HepG2 (cell line): ENCODE data around the gene LOXL3. TPM values are rescaled to one million over a fixed set of nuclear protein-coding genes. Genes with fewer than 3 reads are reported as not detected.
A peak's percentile ranks its signal among the peaks of the same experiment; 100 is the strongest.

ENCODE experiments used
- ATAC-seq: fragments of 200-7000 bp; cut with Tn5 transposase; 3 replicates; pipeline ENCODE4 v1.9.1; 2020; ENCODE audit warnings: mild to moderate bottlenecking, moderate library complexity
- BruUV-seq: library from RNA; stranded (reverse); fragments of 400-500 nt; replicated peaks from 2 replicates; lab custom pipeline; 2021; lab: Mats Ljungman, UMichigan
- CTCF ChIA-PET: fragments of 300-600 bp; formaldehyde crosslinking; extraction: SDS; loops from one replicate; lab custom pipeline; 2021; ENCODE audit warnings: low total read pairs, inconsistent platforms, low intra/inter-chr PET ratio; lab: Yijun Ruan, JAX
- POLR2A ChIA-PET: fragments of 350-600 bp; sonication (Branson Sonifier 250); formaldehyde crosslinking; loops from one replicate; lab custom pipeline; 2020; ENCODE audit warnings: antibody characterized with exemption, inconsistent platforms; lab: Yijun Ruan, JAX
- DNase-seq: peaks from one replicate; pipeline ENCODE4 v3.0.0-alpha.2; 2015; ENCODE audit warnings: low spot score
- FAIRE-seq: peaks from 3 replicates; lab custom pipeline; 2011; peaks lifted over from hg19 to GRCh38; lab: Jason Lieb, UNC
- H2AFZ ChIP-seq: one replicate; pipeline ENCODE4 v1.6.1; 2011; ENCODE audit warnings: low read length, inconsistent platforms
- H3K27ac ChIP-seq: fragments of 300-600 bp; 3 replicates; pipeline ENCODE4 v1.8.0; 2011; ENCODE audit warnings: mixed run types, mild to moderate bottlenecking, mixed read lengths, low read length, inconsistent platforms; ENCODE audit not compliant: insufficient read depth; ENCODE audit errors: extremely low read length
- H3K27me3 ChIP-seq, 2 experiments: fragments of 200-600 bp in 1 of 2; 2 replicates in 1 of 2; 3 replicates in 1 of 2; pipeline versions ENCODE4 v1.6.0 to v1.8.0; 2011; ENCODE audit warnings: low read length in 2 of 2, mild to moderate bottlenecking in 2 of 2, moderate library complexity in 2 of 2, inconsistent platforms in 1 of 2; ENCODE audit not compliant: insufficient read depth in 2 of 2, control insufficient read depth in 1 of 2
- H3K36me3 ChIP-seq, 2 experiments: fragments of 200-600 bp in 1 of 2; replicated peaks in 1 of 2; 2 replicates in 1 of 2; 3 replicates in 1 of 2; pipeline versions ENCODE4 v1.5.1 to v1.8.0; 2011; ENCODE audit warnings: low read length in 2 of 2, inconsistent platforms in 1 of 2; ENCODE audit not compliant: insufficient read depth in 2 of 2, control insufficient read depth in 1 of 2
- H3K4me1 ChIP-seq: 2 replicates; pipeline ENCODE4 v1.5.1; 2012; ENCODE audit warnings: low read length, inconsistent platforms; ENCODE audit not compliant: insufficient read depth
- H3K4me2 ChIP-seq: 2 replicates; pipeline ENCODE4 v1.6.0; 2011; ENCODE audit warnings: low read depth, low read length, inconsistent platforms
- H3K4me3 ChIP-seq, 3 experiments: fragments of 200-600 bp in 1 of 3; sonication (generic), shearing (Covaris generic) in 1 of 3; replicated peaks in 1 of 3; 2 replicates each; pipeline ENCODE4 v1.5.1; 2011 to 2016; ENCODE audit warnings: low read length in 3 of 3, inconsistent platforms in 2 of 3, low read depth in 2 of 3, mild to moderate bottlenecking in 2 of 3, control low read depth in 1 of 3, mixed read lengths in 1 of 3; ENCODE audit not compliant: insufficient read depth in 1 of 3
- H3K79me2 ChIP-seq: one replicate; pipeline ENCODE4 v1.6.1; 2011; ENCODE audit warnings: low read length, inconsistent platforms; ENCODE audit not compliant: insufficient read depth
- H3K9ac ChIP-seq: 2 replicates; pipeline ENCODE4 v1.6.0; 2011; ENCODE audit warnings: mild to moderate bottlenecking, low read depth, low read length, inconsistent platforms; ENCODE audit not compliant: insufficient read depth
- H3K9me3 ChIP-seq: 2 replicates; pipeline ENCODE4 v1.5.1; 2012; ENCODE audit warnings: mild to moderate bottlenecking, low read length
- H4K20me1 ChIP-seq: 2 replicates; pipeline ENCODE4 v1.6.0; 2011; ENCODE audit warnings: inconsistent platforms, mild to moderate bottlenecking, low read length, moderate library complexity; ENCODE audit not compliant: insufficient read depth
- CBFB ChIP-seq: sonication (generic); formaldehyde crosslinking; IDR thresholded peaks from 2 replicates; pipeline ENCODE4 v1.4.0; 2020; ENCODE audit warnings: missing genetic modification reagents
- CREB1 ChIP-seq, 2 experiments: fragments of 450-650 bp in 1 of 2; IDR thresholded peaks; 2 replicates each; pipeline ENCODE4 v1.6.1; 2016 to 2017; ENCODE audit warnings: control low read depth in 1 of 2, mild to moderate bottlenecking in 1 of 2, missing compliant biosample characterization in 1 of 2, missing genetic modification characterization in 1 of 2
- ELF1 ChIP-seq: sonication (generic); formaldehyde crosslinking; IDR thresholded peaks from 2 replicates; pipeline ENCODE4 v1.4.0; 2020; ENCODE audit warnings: missing genetic modification reagents
- FOXP1 ChIP-seq, 2 experiments: fragments of 450-650 bp in 1 of 2; IDR thresholded peaks; 2 replicates each; pipeline ENCODE4 v1.6.1; 2017 to 2018; ENCODE audit warnings: antibody characterized with exemption in 1 of 2
- GABPA ChIP-seq, 2 experiments: IDR thresholded peaks; 2 replicates each; pipeline ENCODE4 v1.6.1; 2011 to 2016; ENCODE audit warnings: low read depth in 2 of 2, low read length in 1 of 2, missing biosample characterization in 1 of 2, missing genetic modification characterization in 1 of 2
- GABPB1 ChIP-seq: IDR thresholded peaks from 2 replicates; pipeline ENCODE4 v1.6.1; 2016; ENCODE audit warnings: mild to moderate bottlenecking, missing genetic modification reagents, moderate library complexity, missing compliant biosample characterization
- KLF6 ChIP-seq: IDR thresholded peaks from 2 replicates; pipeline ENCODE4 v1.8.0; 2016; ENCODE audit warnings: missing biosample characterization, missing genetic modification reagents
- MIER2 ChIP-seq: IDR thresholded peaks from 2 replicates; pipeline ENCODE4 v1.6.1; 2016; ENCODE audit warnings: missing biosample characterization, missing genetic modification reagents
- NR2F1 ChIP-seq, 2 experiments: fragments of 450-650 bp in 1 of 2; formaldehyde crosslinking in 1 of 2; IDR thresholded peaks; 2 replicates each; pipeline versions ENCODE4 v1.5.0 to v1.6.1; 2016 to 2020; ENCODE audit warnings: mild to moderate bottlenecking in 1 of 2, missing compliant biosample characterization in 1 of 2, missing genetic modification reagents in 1 of 2, moderate library complexity in 1 of 2
- ZBTB1 ChIP-seq: sonication (generic); formaldehyde crosslinking; IDR thresholded peaks from 2 replicates; pipeline ENCODE4 v1.4.0; 2020; ENCODE audit warnings: missing genetic modification reagents, borderline replicate concordance
- ZFP41 ChIP-seq: sonication (generic); formaldehyde crosslinking; IDR thresholded peaks from 2 replicates; pipeline ENCODE4 v1.4.0; 2020; ENCODE audit warnings: mild to moderate bottlenecking, missing genetic modification reagents, borderline replicate concordance
- ZNF180 ChIP-seq: sonication (generic); formaldehyde crosslinking; IDR thresholded peaks from 2 replicates; pipeline ENCODE4 v1.4.0; 2020; ENCODE audit warnings: low read depth, missing genetic modification reagents, borderline replicate concordance
- ZNF251 ChIP-seq: sonication (generic); formaldehyde crosslinking; IDR thresholded peaks from 2 replicates; pipeline ENCODE4 v1.9.0; 2021; ENCODE audit warnings: mild to moderate bottlenecking, missing genetic modification reagents
- WGBS: methylation state at CpG from one replicate; pipeline ENCODE4 v1.1.6; 2017; ENCODE audit warnings: low lambda C conversion rate; 5-methylcytosine and 5-hydroxymethylcytosine counted together
- in situ Hi-C: cut with HindIII; loops from 2 replicates; pipeline ENCODE4 v1.10.0; 2017; ENCODE audit warnings: low pct_unique_long_range_greater_than_20kb; ENCODE audit not compliant: extremely low pct_ligation_motif_present
- intact Hi-C: fragments of 100-400 bp; cut with micrococcal nuclease; formaldehyde crosslinking; loops from one replicate; pipeline ENCODE4 v1.10.0; 2022; ENCODE audit not compliant: unreplicated experiment
- polyA plus RNA-seq, 8 experiments: library from polyadenylated mRNA; depleted of rRNA in 3 of 8; stranded (reverse) in 7 of 8; unstranded in 1 of 8; fragments of >200 nt; fragmentation: Illumina TruSeq in 4 of 8; extraction: Trizol in 4 of 8; gene quantifications; 2 replicates each; pipeline versions ENCODE4 v1.2.1 to v1.2.3, GENCODE V29; 2011 to 2016; ENCODE audit warnings: low read depth in 4 of 8, missing spikeins in 1 of 8, mixed read lengths in 1 of 8; ENCODE audit not compliant: insufficient read depth in 1 of 8
- total RNA-seq, 5 experiments: library from RNA; depleted of rRNA; stranded (reverse); fragments of >200 nt; fragmentation: Illumina TruSeq; extraction: Trizol; gene quantifications; 2 replicates each; pipeline ENCODE4 v1.2.3, GENCODE V29; 2016; ENCODE audit warnings: low read depth in 1 of 5
- TF ChIP-seq, protein P1 (sequence below): sonication (generic); formaldehyde crosslinking; IDR thresholded peaks from 2 replicates; pipeline ENCODE4 v1.8.0; 2022; ENCODE audit warnings: missing genetic modification reagents, mild to moderate bottlenecking, inconsistent platforms, borderline replicate concordance
- TF ChIP-seq, protein P2 (sequence below): sonication (generic); formaldehyde crosslinking; IDR thresholded peaks from 2 replicates; pipeline ENCODE4 v1.4.0; 2020; ENCODE audit warnings: missing genetic modification reagents, borderline replicate concordance
- TF ChIP-seq, protein P3 (sequence below): sonication (generic); formaldehyde crosslinking; IDR thresholded peaks from 2 replicates; pipeline ENCODE4 v1.5.1; 2020; ENCODE audit warnings: missing genetic modification reagents, mild to moderate bottlenecking, borderline replicate concordance

The LOXL3 gene
- total and polyA plus RNA-seq, 2 of the 13 experiments (the other 11 are each of a cell fraction or from before 2014, with no cell fraction given): 0.55 to 6.5 TPM

DNA sequence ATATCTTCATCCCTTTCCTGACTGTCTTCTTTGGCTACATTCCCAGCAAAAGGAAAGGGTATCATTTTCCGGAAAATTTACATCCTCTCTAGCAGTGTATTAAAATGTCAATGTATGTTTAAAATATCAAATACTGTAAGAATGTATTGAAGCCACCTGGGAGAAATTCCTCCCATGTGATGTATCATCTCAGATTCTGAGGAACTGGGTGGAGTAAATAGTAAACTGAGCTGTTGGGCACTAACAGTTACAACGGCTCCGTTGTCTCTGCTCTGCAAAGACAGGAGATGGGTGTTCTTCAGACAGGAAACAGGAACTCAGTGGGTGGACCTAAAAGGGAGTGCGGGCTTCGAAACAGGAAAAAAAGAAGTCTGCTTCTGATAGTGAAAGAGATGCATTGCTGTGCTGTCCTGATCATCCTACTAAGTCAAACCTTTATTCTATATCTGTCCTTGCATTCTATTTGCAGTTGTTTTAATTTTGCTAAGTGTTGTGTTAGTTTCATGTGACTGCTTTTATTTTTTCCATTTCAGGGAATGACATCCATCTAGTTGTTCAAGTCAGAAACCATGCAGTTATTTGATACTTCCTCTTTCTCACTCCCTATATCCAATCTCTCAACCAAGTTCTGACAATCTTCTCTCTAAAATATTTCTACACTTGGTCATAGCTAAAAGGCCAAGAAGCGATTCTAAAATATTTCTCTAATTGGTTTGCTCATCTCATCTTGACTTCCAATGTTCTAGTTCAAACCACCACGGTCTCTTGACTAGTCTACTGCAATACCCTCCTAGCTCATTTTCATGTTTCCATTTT is 20.2 kb upstream of the LOXL3 start:
- peak; percentile 45; the same call in 2 of the 3 replicates for ATAC-seq
- Histone ChIP-seq H3K9ac (no peak overlapping the region), H3K27ac (no peak overlapping the region), H3K9me3 (no peaks in the 10 kb centered on the region), H3K4me1 (peaks cover 12% of the 10 kb centered on the region), H2AFZ (no peak overlapping the region), H3K4me3 (no peak overlapping the region), H4K20me1 (no peaks in the 10 kb centered on the region), H3K27me3 (peaks cover 0 to 30% of the 10 kb centered on the region in 2 experiments), H3K36me3 (no peaks in the 10 kb centered on the region), H3K79me2 (no peaks in the 10 kb centered on the region), H3K4me2 (peak overlapping the region; percentile 1; the same call in 1 of the 2 replicates)
- no TSS peak for BruUV-seq
- 42% methylated on average over 7 of the region's 7 CpGs for WGBS
- no peak for FAIRE-seq
- in situ Hi-C loops (no loop called here), intact Hi-C loops (no loop called here)
- ChIA-PET POLR2A (interaction anchor here (0.8 to 2.1 kb wide), 2 partner anchors 24 to 44 kb away, joined by 3 to 7 read pairs; partner anchors contain the start of genes AUP1 and HTRA2), CTCF (no interaction called here)
- no peak for DNase-seq
- TF ChIP-seq KLF6 (CRISPR knock-in tag) (no peak), FOXP1 (IDR thresholded peaks at IDR 0.05) (no peak), FOXP1 (CRISPR knock-in tag; IDR thresholded peaks at IDR 0.05) (no peak), GABPB1 (CRISPR knock-in tag) (peak; percentile 50), GABPA (IDR thresholded peaks at IDR 0.05; ENCODE audit: low read depth, low read length) (peak; percentile 31; the same call in 1 of the 2 replicates), GABPA (CRISPR knock-in tag; IDR thresholded peaks at IDR 0.05; ENCODE audit: low read depth) (peak; percentile 88), ZNF251 (CRISPR knock-in tag) (no peak), ZFP41 (CRISPR knock-in tag) (no peak), ZBTB1 (CRISPR knock-in tag) (no peak), NR2F1 (CRISPR knock-in tag; IDR thresholded peaks at IDR 0.05) (no peak), MIER2 (CRISPR knock-in tag) (no peak), ZNF180 (CRISPR knock-in tag) (no peak), CBFB (CRISPR knock-in tag) (no peak), ELF1 (CRISPR knock-in tag) (0 out of 2 replicates have a peak, but pooled peaks have one; percentile 29), CREB1 (IDR thresholded peaks at IDR 0.05) (no peak), CREB1 (CRISPR knock-in tag; IDR thresholded peaks at IDR 0.05) (no peak)
- TF ChIP-seq, protein P1, sequence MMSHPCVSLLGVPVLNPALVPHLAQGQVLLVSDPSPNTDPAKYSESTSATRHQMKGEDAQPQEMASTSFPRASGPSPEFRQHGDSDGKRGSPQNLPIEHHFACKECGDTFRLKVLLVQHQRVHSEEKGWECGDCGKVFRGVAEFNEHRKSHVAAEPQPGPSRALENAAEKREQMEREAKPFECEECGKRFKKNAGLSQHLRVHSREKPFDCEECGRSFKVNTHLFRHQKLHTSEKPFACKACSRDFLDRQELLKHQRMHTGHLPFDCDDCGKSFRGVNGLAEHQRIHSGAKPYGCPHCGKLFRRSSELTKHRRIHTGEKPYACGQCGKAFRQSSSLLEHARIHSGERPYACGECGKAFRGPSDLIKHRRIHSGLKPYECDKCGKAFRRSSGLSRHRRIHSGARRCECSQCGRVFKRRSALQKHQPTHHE (CRISPR knock-in tag): no peak
- TF ChIP-seq, protein P2, sequence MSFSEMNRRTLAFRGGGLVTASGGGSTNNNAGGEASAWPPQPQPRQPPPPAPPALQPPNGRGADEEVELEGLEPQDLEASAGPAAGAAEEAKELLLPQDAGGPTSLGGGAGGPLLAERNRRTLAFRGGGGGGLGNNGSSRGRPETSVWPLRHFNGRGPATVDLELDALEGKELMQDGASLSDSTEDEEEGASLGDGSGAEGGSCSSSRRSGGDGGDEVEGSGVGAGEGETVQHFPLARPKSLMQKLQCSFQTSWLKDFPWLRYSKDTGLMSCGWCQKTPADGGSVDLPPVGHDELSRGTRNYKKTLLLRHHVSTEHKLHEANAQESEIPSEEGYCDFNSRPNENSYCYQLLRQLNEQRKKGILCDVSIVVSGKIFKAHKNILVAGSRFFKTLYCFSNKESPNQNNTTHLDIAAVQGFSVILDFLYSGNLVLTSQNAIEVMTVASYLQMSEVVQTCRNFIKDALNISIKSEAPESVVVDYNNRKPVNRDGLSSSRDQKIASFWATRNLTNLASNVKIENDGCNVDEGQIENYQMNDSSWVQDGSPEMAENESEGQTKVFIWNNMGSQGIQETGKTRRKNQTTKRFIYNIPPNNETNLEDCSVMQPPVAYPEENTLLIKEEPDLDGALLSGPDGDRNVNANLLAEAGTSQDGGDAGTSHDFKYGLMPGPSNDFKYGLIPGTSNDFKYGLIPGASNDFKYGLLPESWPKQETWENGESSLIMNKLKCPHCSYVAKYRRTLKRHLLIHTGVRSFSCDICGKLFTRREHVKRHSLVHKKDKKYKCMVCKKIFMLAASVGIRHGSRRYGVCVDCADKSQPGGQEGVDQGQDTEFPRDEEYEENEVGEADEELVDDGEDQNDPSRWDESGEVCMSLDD (CRISPR knock-in tag): no peak
- TF ChIP-seq, protein P3, sequence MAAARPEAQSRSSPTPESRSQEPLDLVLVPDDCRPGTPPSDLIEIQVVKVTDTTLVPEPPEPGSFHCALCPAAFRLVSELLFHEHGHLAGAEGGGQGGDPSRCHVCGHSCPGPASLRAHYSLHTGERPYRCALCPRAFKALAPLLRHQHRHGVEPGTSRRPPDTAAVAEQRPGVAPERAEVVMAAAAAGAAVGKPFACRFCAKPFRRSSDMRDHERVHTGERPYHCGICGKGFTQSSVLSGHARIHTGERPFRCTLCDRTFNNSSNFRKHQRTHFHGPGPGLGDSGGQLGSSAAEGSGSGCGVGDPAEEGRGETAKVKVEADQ (CRISPR knock-in tag): no peak
